Endothelial cell of umbilical vein (primary cell): ENCODE data around the gene THBS4. TPM values are rescaled to one million over a fixed set of nuclear protein-coding genes. Genes with fewer than 3 reads are reported as not detected.

Experiments
- BruUV-seq: library from RNA; stranded (reverse); fragments of 400-500 nt; replicated peaks from 2 replicates; lab custom pipeline; 2021; lab: Mats Ljungman, UMichigan
- CTCF ChIA-PET: fragments of 300-600, 350-600 bp; sonication (Branson Sonifier 250); formaldehyde crosslinking; loops from one replicate; lab custom pipeline; 2021; ENCODE audit warnings: antibody characterized with exemption, inconsistent platforms; lab: Charles Lee
- POLR2A ChIA-PET: fragments of 300-600, 350-600 bp; sonication (Branson Sonifier 250); formaldehyde crosslinking; loops from one replicate; lab custom pipeline; 2021; ENCODE audit warnings: antibody characterized with exemption, inconsistent platforms; lab: Charles Lee
- DNase-seq: peaks from one replicate; pipeline ENCODE4 v3.0.0-alpha.2; 2011; ENCODE audit warnings: low read depth, low spot score
- FAIRE-seq: peaks from 2 replicates; lab custom pipeline; 2011; peaks lifted over from hg19 to GRCh38; lab: Jason Lieb, UNC
- H2AFZ ChIP-seq: 2 replicates; pipeline ENCODE4 v1.6.0; 2012; ENCODE audit warnings: low read depth, low read length, control low read depth, inconsistent platforms
- H3K27ac ChIP-seq: 2 replicates; pipeline ENCODE4 v1.5.1; 2011; ENCODE audit warnings: low read depth, mild to moderate bottlenecking, control low read depth, low read length, moderate library complexity; ENCODE audit not compliant: insufficient read depth
- H3K27me3 ChIP-seq, 2 experiments: 2 replicates each; pipeline versions ENCODE4 v1.6.0 to v1.6.1; 2011; ENCODE audit warnings: low read length in 2 of 2, mixed read lengths in 1 of 2; ENCODE audit not compliant: control insufficient read depth in 2 of 2, insufficient read depth in 2 of 2
- H3K36me3 ChIP-seq, 2 experiments: 2 replicates in 1 of 2; 3 replicates in 1 of 2; pipeline ENCODE4 v1.5.1; 2011; ENCODE audit warnings: low read length in 2 of 2, mild to moderate bottlenecking in 1 of 2, moderate library complexity in 1 of 2; ENCODE audit not compliant: control insufficient read depth in 2 of 2, insufficient read depth in 2 of 2; ENCODE audit errors: extremely low read depth in 1 of 2
- H3K4me1 ChIP-seq: 3 replicates; pipeline ENCODE4 v1.5.1; 2011; ENCODE audit warnings: mild to moderate bottlenecking, low read length; ENCODE audit not compliant: control insufficient read depth, insufficient read depth; ENCODE audit errors: extremely low read depth
- H3K4me2 ChIP-seq: 2 replicates; pipeline ENCODE4 v1.6.1; 2011; ENCODE audit warnings: low read length, control low read depth, mixed read lengths; ENCODE audit not compliant: insufficient read depth
- H3K4me3 ChIP-seq, 3 experiments: fragments of 200-600 bp in 1 of 3; sonication (generic), shearing (Covaris generic) in 1 of 3; replicated peaks in 1 of 3; 2 replicates each; pipeline ENCODE4 v1.5.1; 2011 to 2016; ENCODE audit warnings: control low read depth in 3 of 3, low read length in 3 of 3, mild to moderate bottlenecking in 2 of 3, inconsistent platforms in 1 of 3, low read depth in 1 of 3, moderate library complexity in 1 of 3; ENCODE audit not compliant: insufficient read depth in 1 of 3
- H3K79me2 ChIP-seq: 2 replicates; pipeline ENCODE4 v1.6.0; 2012; ENCODE audit warnings: low read length, inconsistent platforms; ENCODE audit not compliant: control insufficient read depth, insufficient read depth
- H3K9ac ChIP-seq: replicated peaks from 2 replicates; pipeline ENCODE3; 2011; ENCODE audit warnings: low read length, control low read depth; ENCODE audit not compliant: insufficient read depth; ENCODE audit errors: extremely low read depth
- H3K9me1 ChIP-seq: replicated peaks from 3 replicates; pipeline ENCODE4 v1.6.0; 2011; ENCODE audit warnings: mild to moderate bottlenecking, low read length; ENCODE audit not compliant: control insufficient read depth, insufficient read depth; ENCODE audit errors: extremely low read depth
- H3K9me3 ChIP-seq: replicated peaks from 2 replicates; pipeline ENCODE4 v1.5.1; 2012; ENCODE audit warnings: low read length, inconsistent platforms; ENCODE audit not compliant: control insufficient read depth, insufficient read depth
- H4K20me1 ChIP-seq: replicated peaks from 2 replicates; pipeline ENCODE3; 2011; ENCODE audit warnings: mild to moderate bottlenecking, low read length; ENCODE audit not compliant: control insufficient read depth, insufficient read depth; ENCODE audit errors: extremely low read depth
- CTCF ChIP-seq, 2 donors: IDR thresholded peaks; 1 replicate in 1 of 2; 2 replicates in 1 of 2; pipeline ENCODE4 v1.5.1; 2011; ENCODE audit warnings: low read length in 2 of 2, mild to moderate bottlenecking in 2 of 2, moderate library complexity in 2 of 2, control low read depth in 1 of 2, inconsistent platforms in 1 of 2, low read depth in 1 of 2; ENCODE audit not compliant: insufficient read depth in 1 of 2; ENCODE audit errors: extremely low read depth in 1 of 2
- EZH2 ChIP-seq: IDR thresholded peaks from 2 replicates; pipeline ENCODE4 v1.6.1; 2012; ENCODE audit warnings: borderline replicate concordance, low read depth, mild to moderate bottlenecking, moderate library complexity, low read length, inconsistent platforms; ENCODE audit not compliant: severe bottlenecking
- FOS ChIP-seq: IDR thresholded peaks from 2 replicates; pipeline ENCODE4 v1.6.1; 2011; ENCODE audit warnings: mild to moderate bottlenecking, low read length, moderate library complexity, borderline replicate concordance; ENCODE audit not compliant: insufficient read depth
- GATA2 ChIP-seq: IDR thresholded peaks from 2 replicates; pipeline ENCODE4 v1.7.0; 2011; ENCODE audit warnings: low read depth, mild to moderate bottlenecking, moderate library complexity, mixed read lengths, low read length; ENCODE audit not compliant: insufficient read length, insufficient read depth
- JUN ChIP-seq: IDR thresholded peaks from 2 replicates; pipeline ENCODE4 v1.6.1; 2011; ENCODE audit warnings: borderline replicate concordance, low read depth; ENCODE audit not compliant: insufficient read length, insufficient read depth
- MYC ChIP-seq: IDR thresholded peaks from one replicate; pipeline ENCODE4 v1.6.1; 2011; ENCODE audit warnings: mild to moderate bottlenecking, low read depth, low read length
- dilution Hi-C: fragments of 300-500 bp; cut with MboI; formaldehyde crosslinking; loops from one replicate; pipeline ENCODE4 v1.15.0; 2019; ENCODE audit warnings: low sequenced_read_pairs; ENCODE audit not compliant: extremely low pct_ligation_motif_present
- intact Hi-C: fragments of 100-400 bp; cut with micrococcal nuclease; formaldehyde crosslinking; loops from one replicate; pipeline ENCODE4 v1.10.0; 2022
- polyA plus RNA-seq, 4 experiments: library from polyadenylated mRNA; depleted of rRNA in 3 of 4; stranded (reverse) in 3 of 4; unstranded in 1 of 4; fragments of >200 nt; gene quantifications; 2 replicates each; pipeline versions ENCODE4 v1.2.1 to v1.2.3, GENCODE V29; 2011 to 2012; ENCODE audit warnings: missing spikeins in 1 of 4
- total RNA-seq: library from RNA; stranded (reverse); gene quantifications from 2 replicates; pipeline ENCODE4 v1.2.3, GENCODE V29; 2021

THBS4 gene
- total and polyA plus RNA-seq, 2 donors (not counting 3 experiments of a cell fraction or from before 2014, with no cell fraction given), result not detected

GRCh38 chr5:80055491-80056170 is 20.5 kb downstream of the THBS4 start:
- intact Hi-C loops (no loop called here), dilution Hi-C loops (no loop called here)
- Histone ChIP-seq H3K4me1 (no peaks in the 10 kb centered on the region), H3K36me3 (no peaks in the 10 kb centered on the region), H3K79me2 (no peaks in the 10 kb centered on the region), H3K9ac (no peak overlapping the region), H2AFZ (no peak overlapping the region), H3K9me3 (no peaks in the 10 kb centered on the region), H3K9me1 (no peaks in the 10 kb centered on the region), H3K4me2 (no peak overlapping the region), H4K20me1 (no peaks in the 10 kb centered on the region), H3K27ac (no peak overlapping the region), H3K4me3 (no peak overlapping the region), H3K27me3 (peaks cover 1 to 3% of the 10 kb centered on the region in 2 experiments)
- CTCF ChIA-PET, result interaction anchor here (1.0 to 1.5 kb wide), 2 partner anchors 9 to 28 kb away, joined by 3 to 4 read pairs; no protein-coding TSS in a partner anchor
- POLR2A ChIA-PET, result no interaction called here
- no TSS peak for BruUV-seq
- FAIRE-seq (no peak), DNase-seq (no peak)
- no peak for TF ChIP-seq GATA2
- no peak for TF ChIP-seq EZH2
- no peak for TF ChIP-seq JUN
- TF ChIP-seq MYC, result no peak
- no peak for TF ChIP-seq CTCF (IDR thresholded peaks at IDR 0.05; ENCODE audit: extremely low read depth in 1 of 2, insufficient read depth in 1 of 2, low read depth in 1 of 2, low read length in 2 of 2)
- no peak for TF ChIP-seq FOS
